Dendritic cell treated with granulocyte-macrophage colony-stimulating factor and Interleukin-4, amounts not matched to agents 40 ng/mL and 50 ng/mL, for 4 days (primary cell): ENCODE results near the gene COG1.

ENCODE experiments used
- H3K27ac Mint-ChIP-seq: one replicate; pipeline ENCODE4 v1.8.0; 2022; ENCODE audit warnings: mild to moderate bottlenecking, mixed read lengths
- H3K27me3 Mint-ChIP-seq: one replicate; pipeline ENCODE4 v1.8.0; 2022; ENCODE audit warnings: mild to moderate bottlenecking, mixed read lengths
- H3K36me3 Mint-ChIP-seq: one replicate; pipeline ENCODE4 v1.8.0; 2022; ENCODE audit warnings: low read depth, mixed read lengths
- H3K4me1 Mint-ChIP-seq: one replicate; pipeline ENCODE4 v1.8.0; 2022; ENCODE audit warnings: low read depth, mixed read lengths
- H3K4me3 Mint-ChIP-seq: one replicate; pipeline ENCODE4 v1.8.0; 2022; ENCODE audit warnings: mild to moderate bottlenecking, moderate library complexity, mixed read lengths
- H3K9me3 Mint-ChIP-seq: one replicate; pipeline ENCODE4 v1.8.0; 2022; ENCODE audit warnings: mixed read lengths
- intact Hi-C: fragments of 100-400 bp; cut with micrococcal nuclease; formaldehyde crosslinking; loops from one replicate; pipeline ENCODE4 v1.15.0; 2022

COG1 gene

GRCh38 chr17:73234736-73235135, 41.9 kb downstream of the COG1 start:
- intact Hi-C loops, result loop anchor here (5.0 to 10.0 kb wide), 2 partner anchors 80 to 247 kb away; partner anchors contain the start of gene CDC42EP4
- Mint-ChIP-seq H3K9me3 (no peaks in the 10 kb centered on the region), H3K4me1 (peaks cover 36% of the 10 kb centered on the region), H3K4me3 (no peak overlapping the region), H3K27me3 (no peaks in the 10 kb centered on the region), H3K36me3 (peaks cover 68% of the 10 kb centered on the region), H3K27ac (no peak overlapping the region)

- Mint-ChIP-seq H3K4me3 (no peak overlapping the region), H3K4me1 (peaks cover 18% of the 10 kb centered on the region), H3K27ac (no peak overlapping the region), H3K9me3 (no peaks in the 10 kb centered on the region), H3K27me3 (no peaks in the 10 kb centered on the region), H3K36me3 (peaks cover 68% of the 10 kb centered on the region)
- intact Hi-C loops, result loop anchor here (10.0 kb wide), 1 partner anchor 77 kb away; the partner anchor contains the start of gene CDC42EP4
Observed at GRCh38 chr17:73237714-73238113, 44.9 kb downstream of the COG1 start.

- no peak overlapping the region for H3K27ac Mint-ChIP-seq
- peaks cover 7% of the 10 kb centered on the region for H3K4me1 Mint-ChIP-seq
- H3K9me3 Mint-ChIP-seq, result no peaks in the 10 kb centered on the region
- peaks cover 82% of the 10 kb centered on the region for H3K36me3 Mint-ChIP-seq
- no peaks in the 10 kb centered on the region for H3K27me3 Mint-ChIP-seq
- no peak overlapping the region for H3K4me3 Mint-ChIP-seq
- intact Hi-C loops, result no loop called here
Observed at GRCh38 chr17:73240561-73240960, 47.7 kb downstream of the COG1 start.

- peaks cover 45% of the 10 kb centered on the region for H3K36me3 Mint-ChIP-seq
- intact Hi-C loops, result loop anchor here (5.0 kb wide), 1 partner anchor 520 kb away; no protein-coding TSS in a partner anchor
- no peaks in the 10 kb centered on the region for H3K9me3 Mint-ChIP-seq
- H3K27ac Mint-ChIP-seq, result no peak overlapping the region
- no peaks in the 10 kb centered on the region for H3K4me1 Mint-ChIP-seq
- H3K27me3 Mint-ChIP-seq, result no peaks in the 10 kb centered on the region
- no peak overlapping the region for H3K4me3 Mint-ChIP-seq
Observed at GRCh38 chr17:73247726-73248125, 54.9 kb downstream of the COG1 start.

- peaks cover 37% of the 10 kb centered on the region for H3K36me3 Mint-ChIP-seq
- no peaks in the 10 kb centered on the region for H3K27me3 Mint-ChIP-seq
- intact Hi-C loops, result loop anchor here (5.0 kb wide), 1 partner anchor 521 kb away; no protein-coding TSS in a partner anchor
- no peaks in the 10 kb centered on the region for H3K9me3 Mint-ChIP-seq
- no peak overlapping the region for H3K27ac Mint-ChIP-seq
- no peaks in the 10 kb centered on the region for H3K4me1 Mint-ChIP-seq
- H3K4me3 Mint-ChIP-seq, result no peak overlapping the region
Observed at GRCh38 chr17:73248532-73248931, 55.7 kb downstream of the COG1 start.

GRCh38 chr17:73249700-73250099, 56.8 kb downstream of the COG1 start:
- Mint-ChIP-seq H3K4me3 (no peak overlapping the region), H3K9me3 (no peaks in the 10 kb centered on the region), H3K4me1 (no peaks in the 10 kb centered on the region), H3K27me3 (no peaks in the 10 kb centered on the region), H3K36me3 (peaks cover 28% of the 10 kb centered on the region), H3K27ac (no peak overlapping the region)
- intact Hi-C loops, result loop anchor here (5.0 kb wide), 1 partner anchor 522 kb away; no protein-coding TSS in a partner anchor

- no peaks in the 10 kb centered on the region for H3K27me3 Mint-ChIP-seq
- no peaks in the 10 kb centered on the region for H3K9me3 Mint-ChIP-seq
- intact Hi-C loops, result no loop called here
- H3K4me1 Mint-ChIP-seq, result peaks cover 5% of the 10 kb centered on the region
- H3K36me3 Mint-ChIP-seq, result peaks cover 23% of the 10 kb centered on the region
- no peak overlapping the region for H3K4me3 Mint-ChIP-seq
- H3K27ac Mint-ChIP-seq, result no peak overlapping the region
Observed at GRCh38 chr17:73250851-73251640, 58.2 kb downstream of the COG1 start.

GRCh38 chr17:73251871-73252270, 59.0 kb downstream of the COG1 start:
- H3K4me1 Mint-ChIP-seq, result peaks cover 5% of the 10 kb centered on the region
- H3K27me3 Mint-ChIP-seq, result no peaks in the 10 kb centered on the region
- H3K27ac Mint-ChIP-seq, result no peak overlapping the region
- intact Hi-C loops, result no loop called here
- H3K4me3 Mint-ChIP-seq, result no peak overlapping the region
- H3K36me3 Mint-ChIP-seq, result peaks cover 15% of the 10 kb centered on the region
- no peaks in the 10 kb centered on the region for H3K9me3 Mint-ChIP-seq

GRCh38 chr17:73255671-73256181, 62.9 kb downstream of the COG1 start:
- no peak overlapping the region for H3K4me3 Mint-ChIP-seq
- no peaks in the 10 kb centered on the region for H3K36me3 Mint-ChIP-seq
- intact Hi-C loops, result loop anchor here (1.0 kb wide), 1 partner anchor 115 kb away; no protein-coding TSS in a partner anchor
- no peaks in the 10 kb centered on the region for H3K9me3 Mint-ChIP-seq
- no peak overlapping the region for H3K27ac Mint-ChIP-seq
- H3K27me3 Mint-ChIP-seq, result no peaks in the 10 kb centered on the region
- H3K4me1 Mint-ChIP-seq, result peaks cover 5% of the 10 kb centered on the region

GRCh38 chr17:73256220-73256619, 63.4 kb downstream of the COG1 start:
- H3K27me3 Mint-ChIP-seq, result no peaks in the 10 kb centered on the region
- H3K4me3 Mint-ChIP-seq, result no peak overlapping the region
- peaks cover 5% of the 10 kb centered on the region for H3K4me1 Mint-ChIP-seq
- no peaks in the 10 kb centered on the region for H3K9me3 Mint-ChIP-seq
- H3K36me3 Mint-ChIP-seq, result no peaks in the 10 kb centered on the region
- no peak overlapping the region for H3K27ac Mint-ChIP-seq
- intact Hi-C loops, result no loop called here

- Mint-ChIP-seq H3K4me1 (peaks cover 11% of the 10 kb centered on the region), H3K4me3 (no peak overlapping the region), H3K36me3 (no peaks in the 10 kb centered on the region), H3K27me3 (no peaks in the 10 kb centered on the region), H3K27ac (no peak overlapping the region), H3K9me3 (no peaks in the 10 kb centered on the region)
- intact Hi-C loops, result no loop called here
Observed at GRCh38 chr17:73257516-73257915, 64.7 kb downstream of the COG1 start.
